Brain pericyte (primary cell): Measurements from ENCODE around the gene C9orf57.
"Not testable (repeated sequence)": the region's sequence is repeated elsewhere in the genome, so short reads cannot be mapped to it uniquely, and the experiment has no call there.

Experiments used
- DNase-seq: peaks from one replicate; pipeline ENCODE4 v3.0.0-alpha.2; 2012; ENCODE audit warnings: low read depth, low spot score

Gene C9orf57

GRCh38 chr9:72023596-72023995 lies 36.8 kb downstream of the C9orf57 start:
- DNase-seq: no peak

DNA sequence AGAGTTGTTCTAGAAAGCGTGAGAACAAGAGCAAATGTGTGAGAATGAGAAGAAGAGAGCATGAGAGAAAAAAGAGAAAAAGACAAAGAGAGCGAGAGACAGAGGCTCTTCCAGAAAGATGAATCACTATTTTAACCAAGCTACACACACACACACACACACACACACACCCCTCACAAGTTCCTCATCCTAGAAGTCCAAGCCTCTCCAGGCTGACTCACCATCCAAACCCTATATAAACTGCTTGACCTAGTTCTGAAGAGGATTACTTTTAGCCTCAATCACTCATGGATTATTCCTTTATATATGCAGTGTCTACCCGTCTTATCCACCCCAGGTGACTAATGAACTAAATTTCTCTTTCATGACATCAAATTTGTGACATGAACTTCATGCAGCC lies 37.6 kb downstream of the C9orf57 start:
- DNase-seq: no peak

GRCh38 chr9:72013292-72013760 lies 47.1 kb downstream of the C9orf57 start:
- DNase-seq: no peak

- DNase-seq: no peak
Measured at GRCh38 chr9:72012646-72013045, 47.8 kb downstream of the C9orf57 start.

DNA sequence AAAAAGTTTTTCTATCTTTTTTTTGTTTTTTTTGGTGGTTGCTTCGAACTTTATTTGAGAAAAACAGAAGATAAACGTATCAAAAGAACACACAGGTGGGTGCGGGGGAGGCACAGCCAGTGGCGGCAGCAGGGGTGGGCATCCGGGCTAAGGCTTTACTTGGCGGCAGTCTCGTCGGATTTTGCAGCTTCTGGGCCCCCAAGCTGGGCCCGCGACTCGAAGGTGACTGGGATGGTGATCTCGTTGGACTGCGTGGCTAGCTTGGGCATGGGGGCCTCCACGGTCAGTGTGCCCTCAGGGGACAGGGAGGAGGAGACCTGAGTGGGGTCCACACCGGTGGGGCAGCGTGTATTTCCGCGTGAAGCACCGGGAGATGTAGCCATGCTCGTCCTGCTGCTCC lies 52.7 kb downstream of the C9orf57 start:
- not testable (repeated sequence) for DNase-seq

- no peak for DNase-seq
Measured at GRCh38 chr9:72006501-72006900, 53.9 kb downstream of the C9orf57 start.

- no peak for DNase-seq
Measured at GRCh38 chr9:72005451-72005850, 55.0 kb downstream of the C9orf57 start.
